ENCODE results near the gene SIPA1L2. TPM values are rescaled to one million over a fixed set of nuclear protein-coding genes. Genes with fewer than 3 reads are reported as not detected.

Gene SIPA1L2
- total RNA-seq = 2.3 and 2.6 TPM in 2 replicates

- intact Hi-C loops (cut with micrococcal nuclease) = loop anchor here (2.0 to 10.0 kb wide), 5 partner anchors 101 to 665 kb away; partner anchors contain the start of gene PCNX2
- H3K4me3 Mint-ChIP-seq = peak within 1 kb of the TSS; percentile 90
- H3K36me3 Mint-ChIP-seq (ENCODE audit: low read depth) = no peaks in the 10 kb centered on the region
- H3K4me1 Mint-ChIP-seq (ENCODE audit: low read depth) = peaks cover 38% of the 10 kb centered on the region
- peak; percentile 87 for DNase-seq (ENCODE audit: low spot score)
- peaks cover 49% of the 10 kb centered on the region for H3K27me3 Mint-ChIP-seq (ENCODE audit: insufficient read depth)
- no peaks in the 10 kb centered on the region for H3K9me3 Mint-ChIP-seq
- H3K27ac Mint-ChIP-seq = peak within 1 kb of the TSS; percentile 61
Observed at GRCh38 chr1:232630047-232630893, at the start of gene SIPA1L2. SIPA1L2 (minus strand) TSS chr1:232630133; CDS start chr1:232515339, 114,794 bp downstream.

DNA sequence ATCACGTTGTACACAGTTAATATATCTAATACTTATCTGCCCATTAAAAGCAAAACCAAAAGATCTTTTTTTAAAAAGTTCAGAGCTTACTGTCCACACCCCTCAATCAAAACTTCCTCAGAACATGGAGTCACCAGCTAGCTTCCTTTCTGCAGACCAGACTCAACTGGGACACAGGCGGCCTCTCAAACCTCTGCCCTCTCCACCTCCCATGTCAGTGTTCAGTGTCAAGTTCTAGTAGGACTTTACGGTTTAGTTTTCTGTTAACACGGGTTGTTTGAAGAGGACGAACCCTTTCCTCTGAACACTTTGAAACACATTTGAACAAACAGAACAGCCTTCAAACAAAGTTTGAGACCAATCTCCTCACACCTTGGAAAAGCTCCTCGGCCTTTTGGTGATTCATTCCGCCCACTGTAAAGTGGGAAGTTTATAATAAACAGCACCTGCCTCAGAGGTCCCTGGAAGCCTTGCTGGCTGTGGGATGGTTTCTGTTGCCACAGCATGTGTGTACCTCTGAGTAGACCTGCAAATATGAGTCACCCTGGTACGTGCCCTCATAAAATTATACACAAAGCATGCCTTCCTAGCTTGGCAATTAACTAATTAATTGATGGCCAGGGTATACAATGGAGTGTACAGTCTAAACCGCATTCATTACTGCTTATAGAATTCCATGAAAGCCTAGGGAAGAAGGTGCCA, 48.4 kb upstream of the SIPA1L2 start:
- Mint-ChIP-seq H3K27ac (no peak overlapping the region), H3K36me3 (ENCODE audit: low read depth) (no peaks in the 10 kb centered on the region), H3K27me3 (ENCODE audit: insufficient read depth) (peaks cover 4% of the 10 kb centered on the region), H3K4me3 (no peak overlapping the region), H3K4me1 (ENCODE audit: low read depth) (no peaks in the 10 kb centered on the region), H3K9me3 (no peaks in the 10 kb centered on the region)
- intact Hi-C loops (cut with micrococcal nuclease) = no loop called here
- no peak for DNase-seq (ENCODE audit: low spot score)

DNA sequence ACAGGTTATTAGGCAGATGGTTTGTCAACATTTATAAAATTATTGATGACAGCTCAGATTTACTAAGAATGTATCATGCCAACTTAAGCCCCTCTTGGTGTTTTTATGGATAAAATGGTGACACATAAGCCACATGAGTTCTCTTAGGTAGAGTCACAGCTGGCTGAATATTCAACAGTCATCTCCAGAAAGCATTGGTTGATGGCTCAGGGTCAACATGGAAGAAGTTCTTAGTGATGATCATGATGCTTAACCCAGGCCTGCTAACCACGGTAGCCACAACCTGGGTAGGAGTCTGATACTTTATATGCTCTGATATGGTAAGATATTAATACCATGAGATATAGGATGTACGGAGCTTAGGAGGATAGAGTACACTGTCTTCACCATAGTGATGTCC, 46.4 kb upstream of the SIPA1L2 start:
- intact Hi-C loops (cut with micrococcal nuclease) = no loop called here
- Mint-ChIP-seq H3K27me3 (ENCODE audit: insufficient read depth) (peaks cover 7% of the 10 kb centered on the region), H3K9me3 (no peaks in the 10 kb centered on the region), H3K4me3 (no peak overlapping the region), H3K36me3 (ENCODE audit: low read depth) (no peaks in the 10 kb centered on the region), H3K4me1 (ENCODE audit: low read depth) (no peaks in the 10 kb centered on the region), H3K27ac (no peak overlapping the region)
- DNase-seq (ENCODE audit: low spot score) = no peak

GRCh38 chr1:232675898-232676297, 46.0 kb upstream of the SIPA1L2 start:
- H3K27me3 Mint-ChIP-seq (ENCODE audit: insufficient read depth) = peaks cover 7% of the 10 kb centered on the region
- H3K27ac Mint-ChIP-seq = no peak overlapping the region
- H3K4me1 Mint-ChIP-seq (ENCODE audit: low read depth) = no peaks in the 10 kb centered on the region
- no peaks in the 10 kb centered on the region for H3K9me3 Mint-ChIP-seq
- intact Hi-C loops (cut with micrococcal nuclease) = no loop called here
- no peak for DNase-seq (ENCODE audit: low spot score)
- no peaks in the 10 kb centered on the region for H3K36me3 Mint-ChIP-seq (ENCODE audit: low read depth)
- H3K4me3 Mint-ChIP-seq = no peak overlapping the region

DNA sequence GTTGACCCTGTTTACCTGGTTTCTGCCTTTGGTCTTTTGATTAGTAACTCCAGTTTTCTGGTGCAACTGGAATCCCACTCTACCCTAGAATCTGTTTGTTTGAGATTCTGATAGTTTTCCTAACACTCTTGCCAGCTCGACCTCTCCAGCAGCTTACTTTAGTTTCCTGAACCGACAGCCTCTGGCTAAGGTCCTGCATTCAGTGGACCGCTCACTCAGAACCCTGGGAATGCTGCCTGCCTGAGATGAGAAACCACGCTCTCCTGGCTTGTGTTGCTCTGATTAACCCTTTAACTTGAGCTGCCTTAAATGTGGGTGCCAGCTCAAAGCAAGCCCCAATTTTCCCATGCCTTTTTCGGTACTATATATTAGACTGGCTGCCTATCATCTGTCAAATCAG, 45.3 kb upstream of the SIPA1L2 start:
- Mint-ChIP-seq H3K36me3 (ENCODE audit: low read depth) (no peaks in the 10 kb centered on the region), H3K9me3 (no peaks in the 10 kb centered on the region), H3K4me1 (ENCODE audit: low read depth) (no peaks in the 10 kb centered on the region), H3K27ac (no peak overlapping the region), H3K4me3 (no peak overlapping the region), H3K27me3 (ENCODE audit: insufficient read depth) (peaks cover 7% of the 10 kb centered on the region)
- DNase-seq (ENCODE audit: low spot score) = no peak
- intact Hi-C loops (cut with micrococcal nuclease) = no loop called here

DNA sequence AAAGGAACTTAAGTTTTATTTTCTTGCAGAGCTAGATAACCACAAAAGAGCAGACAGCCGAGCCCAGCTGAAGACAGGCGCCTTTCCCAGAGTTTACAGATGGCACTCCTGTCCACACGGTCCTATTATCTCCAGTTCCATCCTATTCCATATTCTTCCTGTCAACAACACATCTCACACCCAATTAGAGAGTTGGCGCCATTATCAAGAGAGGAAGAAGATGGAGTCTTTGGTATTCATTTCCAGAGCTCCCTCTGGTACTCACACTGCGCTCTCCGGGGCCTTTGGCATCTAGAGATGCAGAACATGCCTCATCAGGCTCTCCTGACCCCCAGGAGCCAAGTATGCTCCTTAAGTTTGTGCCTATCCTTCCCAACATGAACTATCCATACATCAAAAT, 43.3 kb upstream of the SIPA1L2 start:
- H3K4me1 Mint-ChIP-seq (ENCODE audit: low read depth) = no peaks in the 10 kb centered on the region
- no peaks in the 10 kb centered on the region for H3K9me3 Mint-ChIP-seq
- intact Hi-C loops (cut with micrococcal nuclease) = no loop called here
- no peak for DNase-seq (ENCODE audit: low spot score)
- no peaks in the 10 kb centered on the region for H3K36me3 Mint-ChIP-seq (ENCODE audit: low read depth)
- peaks cover 9% of the 10 kb centered on the region for H3K27me3 Mint-ChIP-seq (ENCODE audit: insufficient read depth)
- no peak overlapping the region for H3K4me3 Mint-ChIP-seq
- no peak overlapping the region for H3K27ac Mint-ChIP-seq

GRCh38 chr1:232669981-232670747, 40.2 kb upstream of the SIPA1L2 start:
- no peak for DNase-seq (ENCODE audit: low spot score)
- Mint-ChIP-seq H3K4me1 (ENCODE audit: low read depth) (peaks cover 10% of the 10 kb centered on the region), H3K27me3 (ENCODE audit: insufficient read depth) (peaks cover 17% of the 10 kb centered on the region), H3K4me3 (no peak overlapping the region), H3K27ac (no peak overlapping the region), H3K9me3 (no peaks in the 10 kb centered on the region), H3K36me3 (ENCODE audit: low read depth) (no peaks in the 10 kb centered on the region)
- intact Hi-C loops (cut with micrococcal nuclease) = no loop called here

DNA sequence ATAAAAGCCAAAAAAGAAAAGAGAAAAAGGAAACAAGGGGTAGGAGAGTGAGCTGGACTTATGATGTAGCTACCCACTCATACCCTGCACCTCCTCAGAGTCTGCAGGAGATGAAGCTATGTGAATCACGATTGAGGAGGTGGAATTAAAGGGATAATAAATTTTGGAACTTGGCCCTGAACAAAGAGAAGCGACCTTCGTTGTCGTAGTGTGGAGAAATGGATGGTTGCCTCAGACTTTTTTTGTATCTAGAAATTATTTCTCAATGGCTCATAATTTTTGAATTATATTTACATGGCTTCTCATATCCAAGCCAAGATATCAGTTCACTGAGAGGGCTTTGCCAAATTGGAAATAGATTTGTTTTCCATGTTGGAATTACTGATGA, 37.8 kb upstream of the SIPA1L2 start:
- Mint-ChIP-seq H3K36me3 (ENCODE audit: low read depth) (no peaks in the 10 kb centered on the region), H3K4me3 (no peak overlapping the region), H3K4me1 (ENCODE audit: low read depth) (peaks cover 10% of the 10 kb centered on the region), H3K27me3 (ENCODE audit: insufficient read depth) (peaks cover 14% of the 10 kb centered on the region), H3K27ac (no peak overlapping the region), H3K9me3 (no peaks in the 10 kb centered on the region)
- DNase-seq (ENCODE audit: low spot score) = no peak
- intact Hi-C loops (cut with micrococcal nuclease) = no loop called here

DNA sequence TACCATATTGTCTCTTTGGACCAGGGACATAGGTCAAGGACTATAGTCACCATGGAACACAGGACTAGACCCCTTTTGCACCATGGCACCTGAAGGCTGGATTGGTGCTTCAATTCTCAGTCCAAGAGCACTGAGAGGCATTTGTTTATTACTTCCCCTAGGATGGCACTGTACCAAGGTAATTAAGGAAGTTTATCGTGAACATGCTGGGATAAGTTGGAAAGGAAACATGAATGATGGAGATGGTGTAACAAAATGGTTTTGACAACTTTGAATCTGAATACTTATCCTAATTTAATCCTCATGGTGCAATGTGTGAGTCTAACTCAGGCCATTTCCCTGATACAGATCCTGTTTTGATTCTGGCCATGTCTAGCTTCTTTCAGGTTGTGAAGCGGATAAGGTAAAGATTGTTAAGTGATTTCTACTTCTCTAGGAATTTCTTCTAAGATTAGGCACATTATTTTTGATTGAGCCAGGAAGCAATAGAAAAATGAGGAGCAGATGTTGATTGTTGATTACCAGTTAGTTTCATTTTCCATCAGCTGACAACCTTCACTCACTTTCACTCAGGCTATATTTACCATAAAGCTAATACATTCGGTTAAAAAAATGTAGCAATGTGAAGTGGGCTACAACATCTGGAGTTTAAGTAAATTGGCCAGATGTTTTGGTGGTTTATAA, 37.3 kb upstream of the SIPA1L2 start:
- Mint-ChIP-seq H3K27ac (no peak overlapping the region), H3K4me1 (ENCODE audit: low read depth) (peaks cover 10% of the 10 kb centered on the region), H3K36me3 (ENCODE audit: low read depth) (no peaks in the 10 kb centered on the region), H3K27me3 (ENCODE audit: insufficient read depth) (peaks cover 14% of the 10 kb centered on the region), H3K9me3 (no peaks in the 10 kb centered on the region), H3K4me3 (no peak overlapping the region)
- DNase-seq (ENCODE audit: low spot score) = no peak
- intact Hi-C loops (cut with micrococcal nuclease) = no loop called here

GRCh38 chr1:232664844-232665777, 35.2 kb upstream of the SIPA1L2 start:
- Mint-ChIP-seq H3K36me3 (ENCODE audit: low read depth) (no peaks in the 10 kb centered on the region), H3K9me3 (no peaks in the 10 kb centered on the region), H3K27me3 (ENCODE audit: insufficient read depth) (peaks cover 11% of the 10 kb centered on the region), H3K27ac (no peak overlapping the region), H3K4me3 (no peak overlapping the region), H3K4me1 (ENCODE audit: low read depth) (peaks cover 10% of the 10 kb centered on the region)
- DNase-seq (ENCODE audit: low spot score) = no peak
- intact Hi-C loops (cut with micrococcal nuclease) = no loop called here

GRCh38 chr1:232662910-232663309, 33.0 kb upstream of the SIPA1L2 start:
- Mint-ChIP-seq H3K27ac (no peak overlapping the region), H3K4me3 (no peak overlapping the region), H3K27me3 (ENCODE audit: insufficient read depth) (peaks cover 26% of the 10 kb centered on the region), H3K36me3 (ENCODE audit: low read depth) (no peaks in the 10 kb centered on the region), H3K9me3 (no peaks in the 10 kb centered on the region), H3K4me1 (ENCODE audit: low read depth) (peaks cover 10% of the 10 kb centered on the region)
- intact Hi-C loops (cut with micrococcal nuclease) = no loop called here
- DNase-seq (ENCODE audit: low spot score) = no peak

DNA sequence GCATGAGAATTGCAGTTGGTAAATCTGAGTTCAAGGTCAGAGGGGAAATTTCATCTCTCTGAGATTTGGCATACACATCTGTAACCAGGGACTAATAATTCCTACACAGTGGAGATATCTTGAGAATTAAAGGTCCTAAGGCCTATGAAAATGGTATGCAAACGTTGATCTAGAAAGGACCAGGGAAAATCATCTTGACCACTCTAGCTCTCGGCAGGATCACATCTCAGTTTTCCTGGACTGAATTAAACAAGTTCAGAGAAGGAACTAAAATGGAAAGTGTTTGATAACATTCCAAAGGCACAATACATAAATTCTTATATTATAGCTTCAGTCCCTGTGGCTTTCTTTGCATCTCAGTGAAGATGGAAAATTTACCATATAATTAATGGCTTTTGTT, 28.5 kb upstream of the SIPA1L2 start:
- no peak overlapping the region for H3K4me3 Mint-ChIP-seq
- DNase-seq (ENCODE audit: low spot score) = no peak
- no peaks in the 10 kb centered on the region for H3K36me3 Mint-ChIP-seq (ENCODE audit: low read depth)
- no peaks in the 10 kb centered on the region for H3K9me3 Mint-ChIP-seq
- peaks cover 11% of the 10 kb centered on the region for H3K4me1 Mint-ChIP-seq (ENCODE audit: low read depth)
- intact Hi-C loops (cut with micrococcal nuclease) = no loop called here
- H3K27me3 Mint-ChIP-seq (ENCODE audit: insufficient read depth) = peaks cover 31% of the 10 kb centered on the region
- H3K27ac Mint-ChIP-seq = no peak overlapping the region
